Fibroblast of mammary gland (primary cell): ENCODE results near the gene KLHL26.

Experiments used
- DNase-seq: peaks from one replicate; pipeline ENCODE4 v3.0.0-alpha.2; 2010; ENCODE audit warnings: low read depth
- H3K4me3 ChIP-seq: 2 replicates; pipeline ENCODE4 v1.5.1; 2011; ENCODE audit warnings: low read depth, mild to moderate bottlenecking, low read length, moderate library complexity; ENCODE audit not compliant: control insufficient read depth
- TF ChIP-seq, protein P1 (sequence below): conservative IDR thresholded peaks from 2 replicates; pipeline ENCODE4 v1.5.1; 2011; ENCODE audit warnings: low read depth, low read length, inconsistent platforms; ENCODE audit not compliant: control insufficient read depth, insufficient read depth

Gene KLHL26

GRCh38 chr19:18611327-18612050 lies 25.3 kb upstream of the KLHL26 start:
- DNase-seq = no peak
- TF ChIP-seq, protein P1, sequence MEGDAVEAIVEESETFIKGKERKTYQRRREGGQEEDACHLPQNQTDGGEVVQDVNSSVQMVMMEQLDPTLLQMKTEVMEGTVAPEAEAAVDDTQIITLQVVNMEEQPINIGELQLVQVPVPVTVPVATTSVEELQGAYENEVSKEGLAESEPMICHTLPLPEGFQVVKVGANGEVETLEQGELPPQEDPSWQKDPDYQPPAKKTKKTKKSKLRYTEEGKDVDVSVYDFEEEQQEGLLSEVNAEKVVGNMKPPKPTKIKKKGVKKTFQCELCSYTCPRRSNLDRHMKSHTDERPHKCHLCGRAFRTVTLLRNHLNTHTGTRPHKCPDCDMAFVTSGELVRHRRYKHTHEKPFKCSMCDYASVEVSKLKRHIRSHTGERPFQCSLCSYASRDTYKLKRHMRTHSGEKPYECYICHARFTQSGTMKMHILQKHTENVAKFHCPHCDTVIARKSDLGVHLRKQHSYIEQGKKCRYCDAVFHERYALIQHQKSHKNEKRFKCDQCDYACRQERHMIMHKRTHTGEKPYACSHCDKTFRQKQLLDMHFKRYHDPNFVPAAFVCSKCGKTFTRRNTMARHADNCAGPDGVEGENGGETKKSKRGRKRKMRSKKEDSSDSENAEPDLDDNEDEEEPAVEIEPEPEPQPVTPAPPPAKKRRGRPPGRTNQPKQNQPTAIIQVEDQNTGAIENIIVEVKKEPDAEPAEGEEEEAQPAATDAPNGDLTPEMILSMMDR = no peak
- no peak overlapping the region for H3K4me3 ChIP-seq

DNA sequence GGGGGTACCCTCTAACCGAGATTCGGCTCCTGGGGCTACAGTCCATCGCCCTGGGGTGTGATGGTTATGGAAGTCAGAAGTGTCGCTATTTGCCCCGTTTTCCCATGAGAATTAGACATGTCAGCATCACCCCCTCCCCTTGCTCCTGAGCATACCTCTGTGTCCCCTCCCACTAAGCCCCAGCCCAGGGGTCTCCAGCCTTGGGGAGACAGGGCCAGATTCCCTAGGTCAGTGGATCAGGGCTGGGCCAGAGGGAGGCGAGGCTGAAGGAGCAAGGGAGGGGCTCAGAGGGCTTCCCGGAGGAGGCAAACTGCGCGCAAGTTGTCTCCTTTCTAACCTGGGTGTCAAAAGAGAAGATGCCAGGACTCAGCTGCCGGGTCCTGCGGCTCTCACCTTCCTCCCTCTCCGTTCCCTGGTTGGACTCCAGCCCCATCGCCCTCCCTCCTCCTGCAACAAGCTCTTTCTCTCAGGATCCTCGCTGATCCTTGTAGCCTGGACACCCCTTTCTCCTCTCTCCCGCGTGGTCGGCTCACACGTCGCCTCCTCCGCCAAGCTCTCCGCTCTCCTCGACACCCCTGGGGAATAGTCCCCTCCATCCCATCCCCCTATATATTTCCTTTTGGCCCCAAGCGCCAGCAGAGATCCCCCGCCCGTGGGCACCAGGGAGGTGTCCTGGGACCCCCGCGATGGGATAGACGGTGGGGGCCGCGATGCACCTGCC lies 24.6 kb upstream of the KLHL26 start:
- peak overlapping the region; percentile 12 for H3K4me3 ChIP-seq
- TF ChIP-seq, protein P1 = no peak
- no peak for DNase-seq

DNA sequence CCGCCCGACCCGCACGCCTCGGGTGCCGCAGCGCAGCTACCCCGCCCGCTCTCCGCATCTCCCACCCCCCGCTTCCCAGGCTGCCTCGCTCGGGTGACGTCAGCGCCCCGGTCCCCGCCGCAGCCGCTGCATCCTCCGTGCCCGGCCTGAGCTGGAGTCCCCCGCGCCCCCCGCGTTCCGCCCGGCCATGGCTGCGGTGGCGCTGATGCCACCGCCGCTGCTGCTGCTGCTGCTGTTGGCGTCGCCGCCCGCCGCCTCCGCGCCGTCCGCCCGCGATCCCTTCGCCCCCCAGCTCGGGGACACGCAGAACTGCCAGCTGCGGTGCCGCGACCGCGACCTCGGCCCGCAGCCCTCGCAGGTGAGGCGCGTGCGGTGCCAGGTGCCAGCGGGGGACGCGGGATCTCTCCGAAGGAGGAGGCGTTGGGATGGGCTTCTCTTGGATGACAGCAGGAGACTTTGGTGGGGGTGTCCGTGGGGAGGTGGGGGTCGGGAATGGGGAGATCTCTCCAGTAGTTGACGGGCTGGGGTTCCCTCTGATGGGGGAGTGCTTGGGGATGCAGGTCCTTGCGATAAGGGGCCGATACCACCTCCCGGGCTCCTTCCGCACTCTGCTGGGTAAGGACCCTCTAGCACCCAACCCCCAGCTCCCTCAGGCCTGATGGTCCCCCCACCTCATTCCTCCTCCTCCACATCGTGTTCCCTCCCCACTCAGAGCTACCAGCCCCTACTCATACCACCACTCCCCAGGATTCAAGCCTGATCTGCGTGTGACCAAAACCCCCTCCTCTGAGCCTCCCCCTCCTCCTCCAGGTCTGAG lies 23.8 kb upstream of the KLHL26 start, which contains the start of gene TMEM59L:
TMEM59L (plus strand) TSS at position 99 of the 817 bp plus-strand sequence; CDS start at position 188, 89 bp downstream.
- TF ChIP-seq, protein P1 = no peak
- DNase-seq = no peak
- peak within 1 kb of the TSS; percentile 12 for H3K4me3 ChIP-seq

DNA sequence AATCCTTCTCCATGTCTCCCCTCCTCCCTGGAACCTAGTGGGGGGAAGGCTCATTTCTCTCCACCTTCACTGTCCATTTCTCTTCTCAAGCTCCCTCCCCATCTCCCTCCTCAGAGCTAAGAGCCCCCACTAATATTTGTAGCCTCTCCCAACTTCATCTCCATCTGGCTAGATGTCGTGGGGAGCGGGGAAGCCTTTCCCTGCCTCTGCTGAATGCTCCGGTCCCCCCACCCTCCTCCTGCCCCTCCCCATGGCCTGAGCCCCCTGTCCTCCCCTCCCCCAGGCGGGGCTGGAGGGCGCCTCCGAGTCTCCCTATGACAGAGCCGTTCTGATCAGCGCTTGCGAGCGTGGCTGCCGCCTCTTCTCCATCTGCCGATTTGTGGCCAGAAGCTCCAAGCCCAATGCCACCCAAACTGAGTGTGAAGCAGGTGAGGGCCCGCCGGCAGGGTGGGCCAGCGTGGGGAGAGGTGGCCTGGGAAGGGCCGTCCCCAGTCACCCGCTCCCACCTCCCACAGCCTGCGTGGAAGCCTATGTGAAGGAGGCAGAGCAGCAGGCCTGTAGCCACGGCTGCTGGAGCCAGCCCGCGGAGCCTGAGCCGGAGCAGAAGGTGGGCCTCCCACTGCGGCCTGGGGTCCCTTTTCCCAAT lies 23.1 kb upstream of the KLHL26 start:
- DNase-seq = no peak
- TF ChIP-seq, protein P1 = no peak
- H3K4me3 ChIP-seq = no peak overlapping the region

DNA sequence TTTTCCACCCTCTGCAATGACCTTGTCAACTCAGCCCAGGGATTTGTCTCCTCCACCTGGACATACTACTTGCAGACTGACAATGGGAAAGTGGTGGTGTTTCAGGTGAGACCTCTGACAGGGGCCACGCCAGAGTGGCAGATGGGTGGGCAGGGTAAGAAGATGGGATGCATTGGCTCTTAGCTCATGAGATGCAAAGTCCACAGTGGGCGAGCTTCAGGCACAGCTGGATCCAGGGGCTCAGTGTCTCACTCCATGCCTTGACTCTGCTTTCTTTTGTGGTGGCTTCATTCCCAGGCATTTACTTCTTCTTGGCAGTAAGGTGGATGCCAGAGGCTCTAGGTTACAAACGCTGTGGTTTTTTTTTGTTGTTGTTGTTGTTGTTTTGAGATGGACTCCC lies 20.8 kb upstream of the KLHL26 start:
- DNase-seq = no peak
- TF ChIP-seq, protein P1 = no peak
- no peak overlapping the region for H3K4me3 ChIP-seq

DNA sequence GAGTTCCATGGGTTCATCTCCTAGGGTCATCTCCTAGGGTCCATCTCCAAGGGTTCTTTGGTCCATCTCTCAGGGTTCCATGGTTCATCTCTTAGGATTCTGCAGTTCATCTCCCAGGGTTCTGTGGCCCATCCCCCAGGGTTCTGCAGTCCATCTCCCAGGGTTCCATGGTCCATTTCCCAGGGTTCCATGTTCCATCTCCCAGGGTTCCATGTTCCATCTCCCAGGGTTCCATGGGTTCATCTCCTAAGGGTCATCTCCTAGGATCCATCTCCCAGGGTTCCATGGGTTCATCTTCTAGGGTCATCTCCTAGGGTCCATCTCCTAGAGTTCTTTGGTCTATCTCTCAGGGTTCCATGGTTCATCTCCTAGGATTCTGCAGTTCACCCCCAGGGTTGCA lies 19.3 kb upstream of the KLHL26 start:
- H3K4me3 ChIP-seq = no peak overlapping the region
- TF ChIP-seq, protein P1 = no peak
- no peak for DNase-seq
